Measurements from ENCODE around the gene ATP8B4. TPM values are rescaled to one million over a fixed set of nuclear protein-coding genes. Genes with fewer than 3 reads are reported as not detected.
"Not testable (repeated sequence)": the region's sequence is repeated elsewhere in the genome, so short reads cannot be mapped to it uniquely, and the experiment has no call there.

Gene ATP8B4
- total and polyA plus RNA-seq, 2 of the 8 experiments (the other 6 are each of a cell fraction or from before 2014, with no cell fraction given): 0.17 to 0.24 TPM

DNA sequence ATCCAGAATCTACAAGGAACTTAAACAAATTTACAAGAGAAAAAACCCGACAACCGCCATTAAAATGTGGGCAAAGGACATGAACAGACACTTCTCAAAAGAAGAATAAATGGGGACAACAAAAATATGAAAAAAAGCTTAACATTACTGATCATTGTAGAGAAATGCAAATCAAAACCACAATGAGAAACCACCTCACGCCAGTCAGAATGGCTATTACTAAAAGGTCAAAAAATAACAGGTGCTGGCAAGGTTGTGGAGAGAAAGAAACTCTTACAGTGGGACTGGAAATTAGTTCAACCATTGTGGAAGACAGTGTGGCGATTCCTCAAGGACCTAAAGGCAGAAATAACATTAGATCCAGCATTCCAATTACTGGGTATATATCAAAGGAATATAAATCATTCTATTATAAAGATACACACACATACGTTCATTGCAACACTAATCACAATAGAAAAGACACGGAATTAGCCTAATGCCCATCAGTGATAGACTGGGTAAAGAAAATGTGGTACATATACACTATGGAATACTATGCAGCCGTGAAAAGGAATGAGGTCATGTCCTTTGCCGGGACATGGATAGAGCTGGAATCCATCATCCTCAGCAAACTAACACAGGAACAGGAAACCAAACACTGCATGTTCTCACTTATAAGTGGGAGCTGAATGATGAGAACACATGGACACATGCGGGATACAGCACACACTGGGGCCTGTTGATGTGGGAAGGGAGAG is 155.8 kb downstream of the ATP8B4 start:
- H3K9ac ChIP-seq (replicated peaks in 1 of 4; ENCODE audit: extremely low read depth in 1 of 4, low read depth in 3 of 4, low read length in 3 of 4); H2BK5ac ChIP-seq (ENCODE audit: low read depth, low read length); H3K9me3 ChIP-seq (ENCODE audit: insufficient read depth in 2 of 2, low read depth in 1 of 2, low read length in 1 of 2); H2BK15ac ChIP-seq (ENCODE audit: low read length); H2AFZ ChIP-seq (ENCODE audit: low read length); H3K36me3 ChIP-seq (ENCODE audit: control insufficient read depth in 2 of 4, insufficient read depth in 4 of 4, low read length in 3 of 4); H4K8ac ChIP-seq (ENCODE audit: extremely low read depth, insufficient read depth, low read length); H3K4me1 ChIP-seq (replicated peaks in 1 of 4; ENCODE audit: control insufficient read depth in 3 of 4, insufficient read depth in 4 of 4, low read length in 3 of 4); H2BK20ac ChIP-seq (ENCODE audit: low read length); H3K23me2 ChIP-seq (ENCODE audit: low read depth, low read length); H3K79me2 ChIP-seq (ENCODE audit: control insufficient read depth in 1 of 2, insufficient read depth in 2 of 2, low read length in 2 of 2); H4K91ac ChIP-seq (replicated peaks; ENCODE audit: insufficient read length, low read length); H2AK5ac ChIP-seq (ENCODE audit: low read depth, low read length); H3K18ac ChIP-seq (ENCODE audit: extremely low read depth, low read length); DNase-seq (ENCODE audit: low read depth in 1 of 2, low spot score in 2 of 2); H3K27me3 ChIP-seq (replicated peaks in 1 of 4; ENCODE audit: control insufficient read depth in 3 of 4, extremely low read depth in 1 of 4, insufficient read depth in 3 of 4, low read length in 3 of 4); H3K4me2 ChIP-seq (ENCODE audit: insufficient read depth in 1 of 2, low read depth in 2 of 2, low read length in 2 of 2); FAIRE-seq; H2BK120ac ChIP-seq (replicated peaks; ENCODE audit: low read depth, low read length); H3K79me1 ChIP-seq (ENCODE audit: low read depth, low read length); H2BK12ac ChIP-seq (ENCODE audit: low read depth, low read length); H3K56ac ChIP-seq (replicated peaks; ENCODE audit: insufficient read length, low read depth, low read length); H3K23ac ChIP-seq (ENCODE audit: insufficient read length); H3K14ac ChIP-seq (ENCODE audit: insufficient read length); H3K27ac ChIP-seq (ENCODE audit: low read depth, low read length); H4K20me1 ChIP-seq (replicated peaks in 1 of 2; ENCODE audit: control insufficient read depth in 1 of 2, insufficient read depth in 2 of 2, low read length in 2 of 2); H3K4me3 ChIP-seq (ENCODE audit: extremely low read depth in 1 of 4, insufficient read depth in 2 of 4, low read depth in 3 of 4, low read length in 4 of 4); H3K4ac ChIP-seq (replicated peaks; ENCODE audit: insufficient read length, low read depth, low read length); H4K5ac ChIP-seq (ENCODE audit: insufficient read length, low read depth, low read length): not testable (repeated sequence)
- ChIA-PET CTCF (ENCODE audit: partially characterized antibody) (interaction anchor here (1.1 to 1.3 kb wide), 2 partner anchors 15 to 86 kb away, joined by 3 read pairs; no protein-coding TSS in a partner anchor), POLR2A (ENCODE audit: partially characterized antibody) (interaction anchor here (0.6 kb wide), 1 partner anchor 182 kb away, joined by 3 read pairs; no protein-coding TSS in a partner anchor)
- WGBS, 2 experiments (ENCODE audit: extremely low coverage in 1 of 2, insufficient coverage in 1 of 2, insufficient read length in 1 of 2, insufficient replicate concordance in 2 of 2, low coverage in 1 of 2, low lambda C conversion rate in 2 of 2, missing lambda C conversion rate in 1 of 2): 83% methylated on average over 9 of the region's 9 CpGs; no CpG with 5 or more reads in 1 of the 2 experiments
